GM23338 (cell line): ENCODE results near the gene SMAD3. TPM values are rescaled to one million over a fixed set of nuclear protein-coding genes. Genes with fewer than 3 reads are reported as not detected.

Experiments used
- ATAC-seq: fragments of 200-7000 bp; cut with Tn5 transposase; 3 replicates; pipeline ENCODE4 v1.9.1; 2020
- DNase-seq: peaks from one replicate; pipeline ENCODE4 v3.0.0-alpha.2; 2015; ENCODE audit warnings: low spot score
- H2AFZ ChIP-seq: fragments of 200-600 bp; sonication (generic); 2 replicates; pipeline ENCODE4 v1.8.0; 2016; ENCODE audit warnings: antibody characterized with exemption, mild to moderate bottlenecking, moderate library complexity
- H3F3A ChIP-seq: fragments of 200-600 bp; sonication (generic); replicated peaks from 2 replicates; pipeline ENCODE4 v1.8.0; 2017; ENCODE audit warnings: antibody characterized with exemption, mixed run types, low read depth
- H3K27ac ChIP-seq: fragments of 200-600 bp; sonication (generic); 2 replicates; pipeline ENCODE4 v1.6.1; 2016; ENCODE audit warnings: low read depth
- H3K27me3 ChIP-seq: fragments of 200-600 bp; sonication (generic); 2 replicates; pipeline ENCODE4 v1.8.0; 2016; ENCODE audit warnings: mild to moderate bottlenecking, mixed run types, moderate library complexity; ENCODE audit not compliant: insufficient read depth
- H3K36me3 ChIP-seq: fragments of 200-600 bp; sonication (generic); 2 replicates; pipeline ENCODE4 v1.8.0; 2016; ENCODE audit warnings: mild to moderate bottlenecking; ENCODE audit not compliant: insufficient read depth
- H3K4me1 ChIP-seq: fragments of 200-600 bp; sonication (generic); 2 replicates; pipeline ENCODE4 v1.8.0; 2016; ENCODE audit warnings: mild to moderate bottlenecking, moderate library complexity; ENCODE audit not compliant: insufficient read depth
- H3K4me2 ChIP-seq: fragments of 200-600 bp; sonication (generic); 2 replicates; pipeline ENCODE4 v1.7.1; 2017; ENCODE audit warnings: mixed run types
- H3K4me3 ChIP-seq: fragments of 200-600 bp; sonication (generic); 2 replicates; pipeline ENCODE4 v1.6.1; 2016; ENCODE audit warnings: mixed run types
- H3K79me2 ChIP-seq: fragments of 200-600 bp; sonication (generic); replicated peaks from 2 replicates; pipeline ENCODE4 v1.8.0; 2017; ENCODE audit warnings: mild to moderate bottlenecking; ENCODE audit not compliant: insufficient read depth
- H3K9me2 ChIP-seq: fragments of 200-600 bp; sonication (generic); 2 replicates; pipeline ENCODE4 v1.8.0; 2017; ENCODE audit not compliant: insufficient read depth
- H4K20me1 ChIP-seq: fragments of 200-600 bp; sonication (generic); replicated peaks from 2 replicates; pipeline ENCODE4 v1.8.0; 2017; ENCODE audit warnings: mild to moderate bottlenecking; ENCODE audit not compliant: insufficient read depth
- H3K27ac Mint-ChIP-seq: 2 replicates; pipeline ENCODE4 v1.8.0; 2020; ENCODE audit warnings: inconsistent platforms, mild to moderate bottlenecking, moderate library complexity, mixed read lengths
- H3K27me3 Mint-ChIP-seq: 3 replicates; pipeline ENCODE4 v1.8.0; 2022; ENCODE audit warnings: low read depth, mild to moderate bottlenecking, moderate library complexity, mixed read lengths, inconsistent platforms; ENCODE audit not compliant: insufficient read depth, poor library complexity
- H3K36me3 Mint-ChIP-seq: 3 replicates; pipeline ENCODE4 v1.8.0; 2021; ENCODE audit warnings: low read depth, mild to moderate bottlenecking, inconsistent platforms, moderate library complexity, mixed read lengths
- H3K4me1 Mint-ChIP-seq: 3 replicates; pipeline ENCODE4 v1.8.0; 2020; ENCODE audit warnings: mild to moderate bottlenecking, inconsistent platforms, mixed read lengths
- H3K4me3 Mint-ChIP-seq: 3 replicates; pipeline ENCODE4 v1.8.0; 2021; ENCODE audit warnings: moderate library complexity, mild to moderate bottlenecking, inconsistent platforms, mixed read lengths
- H3K9me3 Mint-ChIP-seq: 3 replicates; pipeline ENCODE4 v1.8.0; 2020; ENCODE audit warnings: moderate library complexity, mild to moderate bottlenecking, inconsistent platforms, mixed read lengths
- CREB1 ChIP-seq: fragments of 250-450 bp; sonication (Bioruptor Pico); IDR thresholded peaks from 2 replicates; pipeline ENCODE4 v1.5.0; 2020; ENCODE audit warnings: low read depth, mild to moderate bottlenecking, moderate library complexity
- EZH2phosphoT487 ChIP-seq: fragments of 200-600 bp; sonication (generic); IDR thresholded peaks from one replicate; pipeline ENCODE4 v1.8.1; 2018; ENCODE audit warnings: antibody characterized with exemption; ENCODE audit not compliant: unreplicated experiment
- NANOG ChIP-seq: IDR thresholded peaks from 2 replicates; pipeline ENCODE4 v1.6.1; 2016; ENCODE audit warnings: antibody characterized with exemption, borderline replicate concordance
- STAT1 ChIP-seq: IDR thresholded peaks from one replicate; pipeline ENCODE4 v1.6.1; 2016; ENCODE audit warnings: antibody characterized with exemption; ENCODE audit not compliant: unreplicated experiment
- ZNF114 ChIP-seq: fragments of 250-450 bp; sonication (Bioruptor Pico); IDR thresholded peaks from 2 replicates; pipeline ENCODE4 v1.5.0; 2020; ENCODE audit warnings: mild to moderate bottlenecking, moderate library complexity
- polyA plus RNA-seq: library from polyadenylated mRNA; unstranded; fragments of >200 nt; fragmentation: Nextera tagmentation; extraction: Ambion mirVana; gene quantifications from 2 replicates; pipeline ENCODE4 v1.2.1, GENCODE V29; 2016
- total RNA-seq: library from RNA; depleted of rRNA; stranded (reverse); fragments of >200 nt; shearing (Covaris generic); gene quantifications from 2 replicates; pipeline ENCODE4 v1.2.3, GENCODE V29; 2014
- TF ChIP-seq, protein P1 (sequence below), 2 experiments: fragments of 200-600 bp in 1 of 2; sonication (generic) in 1 of 2; conservative IDR thresholded peaks; 2 replicates each; pipeline versions ENCODE4 v1.5.1 to v1.6.1; 2016 to 2017; ENCODE audit warnings: antibody characterized with exemption in 2 of 2, low read depth in 2 of 2, mild to moderate bottlenecking in 2 of 2, moderate library complexity in 1 of 2
- TF ChIP-seq, protein P2 (sequence below): IDR thresholded peaks from one replicate; pipeline ENCODE4 v1.6.1; 2018; ENCODE audit warnings: antibody characterized with exemption; ENCODE audit not compliant: unreplicated experiment

The SMAD3 gene
- total and polyA plus RNA-seq, 2 experiments from 2014 or later = 4.9 to 11.6 TPM

DNA sequence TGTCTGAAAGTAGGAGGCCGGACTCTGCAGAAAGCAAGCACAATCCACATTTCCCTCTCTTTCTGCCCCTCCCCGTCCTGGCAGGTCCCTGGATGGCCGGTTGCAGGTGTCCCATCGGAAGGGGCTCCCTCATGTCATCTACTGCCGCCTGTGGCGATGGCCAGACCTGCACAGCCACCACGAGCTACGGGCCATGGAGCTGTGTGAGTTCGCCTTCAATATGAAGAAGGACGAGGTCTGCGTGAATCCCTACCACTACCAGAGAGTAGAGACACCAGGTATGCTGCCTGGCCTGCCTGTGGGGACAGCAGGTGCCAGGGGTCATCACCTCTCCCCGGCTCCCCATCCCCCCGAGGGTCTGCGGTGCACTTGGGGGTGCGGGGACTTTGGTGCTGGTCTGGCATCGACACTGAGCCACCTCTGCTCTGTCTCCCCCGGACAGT is 99.4 kb downstream of the SMAD3 start:
- H3K27ac Mint-ChIP-seq = no peak overlapping the region; the same call in 1 of the 2 replicates
- H3K4me2 ChIP-seq = peak overlapping the region; percentile 18; the same call in 1 of the 2 replicates
- no peaks in the 10 kb centered on the region for H3K27me3 ChIP-seq
- H2AFZ ChIP-seq = no peak overlapping the region
- no peak overlapping the region for H3K4me3 Mint-ChIP-seq
- no peaks in the 10 kb centered on the region; the same call in 1 of the 2 replicates for H4K20me1 ChIP-seq
- H3K36me3 ChIP-seq = no peaks in the 10 kb centered on the region
- peaks cover 14% of the 10 kb centered on the region for H3K27me3 Mint-ChIP-seq
- no peaks in the 10 kb centered on the region for H3K79me2 ChIP-seq
- peaks cover 28% of the 10 kb centered on the region for H3K4me1 ChIP-seq
- H3K9me2 ChIP-seq = no peaks in the 10 kb centered on the region
- H3K27ac ChIP-seq = no peak overlapping the region
- H3K36me3 Mint-ChIP-seq = peaks cover 21% of the 10 kb centered on the region
- TF ChIP-seq, protein P1, sequence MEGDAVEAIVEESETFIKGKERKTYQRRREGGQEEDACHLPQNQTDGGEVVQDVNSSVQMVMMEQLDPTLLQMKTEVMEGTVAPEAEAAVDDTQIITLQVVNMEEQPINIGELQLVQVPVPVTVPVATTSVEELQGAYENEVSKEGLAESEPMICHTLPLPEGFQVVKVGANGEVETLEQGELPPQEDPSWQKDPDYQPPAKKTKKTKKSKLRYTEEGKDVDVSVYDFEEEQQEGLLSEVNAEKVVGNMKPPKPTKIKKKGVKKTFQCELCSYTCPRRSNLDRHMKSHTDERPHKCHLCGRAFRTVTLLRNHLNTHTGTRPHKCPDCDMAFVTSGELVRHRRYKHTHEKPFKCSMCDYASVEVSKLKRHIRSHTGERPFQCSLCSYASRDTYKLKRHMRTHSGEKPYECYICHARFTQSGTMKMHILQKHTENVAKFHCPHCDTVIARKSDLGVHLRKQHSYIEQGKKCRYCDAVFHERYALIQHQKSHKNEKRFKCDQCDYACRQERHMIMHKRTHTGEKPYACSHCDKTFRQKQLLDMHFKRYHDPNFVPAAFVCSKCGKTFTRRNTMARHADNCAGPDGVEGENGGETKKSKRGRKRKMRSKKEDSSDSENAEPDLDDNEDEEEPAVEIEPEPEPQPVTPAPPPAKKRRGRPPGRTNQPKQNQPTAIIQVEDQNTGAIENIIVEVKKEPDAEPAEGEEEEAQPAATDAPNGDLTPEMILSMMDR (conservative IDR thresholded peaks at IDR 0.05; ENCODE audit: low read depth in 2 of 2) = peak; percentile 38 to 54
- TF ChIP-seq, protein P2, sequence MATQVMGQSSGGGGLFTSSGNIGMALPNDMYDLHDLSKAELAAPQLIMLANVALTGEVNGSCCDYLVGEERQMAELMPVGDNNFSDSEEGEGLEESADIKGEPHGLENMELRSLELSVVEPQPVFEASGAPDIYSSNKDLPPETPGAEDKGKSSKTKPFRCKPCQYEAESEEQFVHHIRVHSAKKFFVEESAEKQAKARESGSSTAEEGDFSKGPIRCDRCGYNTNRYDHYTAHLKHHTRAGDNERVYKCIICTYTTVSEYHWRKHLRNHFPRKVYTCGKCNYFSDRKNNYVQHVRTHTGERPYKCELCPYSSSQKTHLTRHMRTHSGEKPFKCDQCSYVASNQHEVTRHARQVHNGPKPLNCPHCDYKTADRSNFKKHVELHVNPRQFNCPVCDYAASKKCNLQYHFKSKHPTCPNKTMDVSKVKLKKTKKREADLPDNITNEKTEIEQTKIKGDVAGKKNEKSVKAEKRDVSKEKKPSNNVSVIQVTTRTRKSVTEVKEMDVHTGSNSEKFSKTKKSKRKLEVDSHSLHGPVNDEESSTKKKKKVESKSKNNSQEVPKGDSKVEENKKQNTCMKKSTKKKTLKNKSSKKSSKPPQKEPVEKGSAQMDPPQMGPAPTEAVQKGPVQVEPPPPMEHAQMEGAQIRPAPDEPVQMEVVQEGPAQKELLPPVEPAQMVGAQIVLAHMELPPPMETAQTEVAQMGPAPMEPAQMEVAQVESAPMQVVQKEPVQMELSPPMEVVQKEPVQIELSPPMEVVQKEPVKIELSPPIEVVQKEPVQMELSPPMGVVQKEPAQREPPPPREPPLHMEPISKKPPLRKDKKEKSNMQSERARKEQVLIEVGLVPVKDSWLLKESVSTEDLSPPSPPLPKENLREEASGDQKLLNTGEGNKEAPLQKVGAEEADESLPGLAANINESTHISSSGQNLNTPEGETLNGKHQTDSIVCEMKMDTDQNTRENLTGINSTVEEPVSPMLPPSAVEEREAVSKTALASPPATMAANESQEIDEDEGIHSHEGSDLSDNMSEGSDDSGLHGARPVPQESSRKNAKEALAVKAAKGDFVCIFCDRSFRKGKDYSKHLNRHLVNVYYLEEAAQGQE = no peak
- TF ChIP-seq STAT1 = no peak
- no peak for TF ChIP-seq EZH2phosphoT487
- no peak for TF ChIP-seq NANOG
- peak overlapping the region; percentile 37; the same call in 1 of the 2 replicates for H3K4me3 ChIP-seq
- H3K9me3 Mint-ChIP-seq = no peaks in the 10 kb centered on the region
- peaks cover 50% of the 10 kb centered on the region for H3K4me1 Mint-ChIP-seq
- ATAC-seq (peak; percentile 69), DNase-seq (peak; percentile 74)
- H3F3A ChIP-seq = peaks cover 15% of the 10 kb centered on the region; the same call in 1 of the 2 replicates

DNA sequence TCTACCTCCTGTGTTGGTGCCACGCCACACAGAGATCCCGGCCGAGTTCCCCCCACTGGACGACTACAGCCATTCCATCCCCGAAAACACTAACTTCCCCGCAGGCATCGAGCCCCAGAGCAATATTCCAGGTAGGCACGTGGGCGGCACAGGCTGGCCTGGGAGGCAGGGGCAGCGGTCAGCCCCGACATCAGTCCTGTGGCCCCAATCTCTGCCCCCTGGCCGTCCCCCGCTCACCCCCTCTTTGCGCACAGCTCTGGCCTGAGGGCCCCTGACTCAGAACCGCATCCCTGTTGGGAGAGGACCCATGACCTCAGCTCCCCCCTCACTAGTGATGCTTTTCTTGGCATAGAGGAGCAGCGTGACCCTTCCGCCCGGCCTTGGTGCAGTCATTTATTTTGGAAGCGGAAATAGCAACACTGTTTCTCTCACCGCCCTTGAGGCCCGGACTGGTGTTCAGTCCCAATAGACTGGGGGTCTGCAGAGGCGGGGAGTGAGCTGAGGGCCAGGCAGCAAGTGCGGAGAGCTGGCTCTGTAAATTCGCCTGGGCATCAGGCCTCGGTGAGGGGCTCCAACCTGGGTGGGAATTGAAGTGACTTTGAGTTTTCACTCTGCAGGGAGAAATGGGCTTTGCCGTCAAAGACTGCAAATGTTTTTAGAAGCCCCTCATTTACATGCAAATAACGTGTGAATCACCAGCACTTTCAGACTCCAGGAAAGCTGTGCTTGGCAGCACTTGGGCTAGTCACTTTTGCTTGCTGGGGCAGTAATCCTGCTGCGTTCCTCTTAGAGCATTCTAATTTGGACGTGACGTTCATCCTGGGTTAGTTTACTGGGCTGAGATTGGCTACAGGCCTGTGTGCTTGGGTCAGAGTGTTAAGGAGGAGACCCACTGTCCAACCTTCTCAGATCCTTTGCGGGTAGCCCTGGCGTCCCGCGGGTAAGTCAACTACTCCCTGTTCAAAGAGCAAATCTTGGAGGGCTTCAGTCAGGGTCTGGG is 100.2 kb downstream of the SMAD3 start:
- peaks cover 28% of the 10 kb centered on the region for H3K4me1 ChIP-seq

More for the DNA sequence above, 100.2 kb downstream of the SMAD3 start:
- Histone ChIP-seq H2AFZ (no peak overlapping the region), H3F3A (peaks cover 15% of the 10 kb centered on the region; the same call in 1 of the 2 replicates), H3K36me3 (no peaks in the 10 kb centered on the region; the same call in 1 of the 2 replicates), H3K4me3 (peak overlapping the region; percentile 37), H3K79me2 (no peaks in the 10 kb centered on the region), H3K9me2 (no peaks in the 10 kb centered on the region), H3K27ac (peak overlapping the region; percentile 67), H4K20me1 (no peaks in the 10 kb centered on the region; the same call in 1 of the 2 replicates), H3K27me3 (no peaks in the 10 kb centered on the region), H3K4me2 (peak overlapping the region; percentile 18)
- DNase-seq (peak; percentile 84), ATAC-seq (peak; percentile 82)
- H3K27me3 Mint-ChIP-seq = peaks cover 14% of the 10 kb centered on the region
- peaks cover 21% of the 10 kb centered on the region for H3K36me3 Mint-ChIP-seq
- H3K4me3 Mint-ChIP-seq = peak overlapping the region; percentile 46
- H3K9me3 Mint-ChIP-seq = no peaks in the 10 kb centered on the region; the same call in 2 of the 3 replicates
- TF ChIP-seq CREB1 (CRISPR knock-in tag) (peak; percentile 58; the same call in 1 of the 2 replicates), NANOG (peak; percentile 49; the same call in 1 of the 2 replicates), ZNF114 (CRISPR knock-in tag) (no peak)
- H3K27ac Mint-ChIP-seq = peak overlapping the region; percentile 83
- H3K4me1 Mint-ChIP-seq = peaks cover 55% of the 10 kb centered on the region
